Measurements from ENCODE around the gene ARHGAP10.

The ARHGAP10 gene

DNA sequence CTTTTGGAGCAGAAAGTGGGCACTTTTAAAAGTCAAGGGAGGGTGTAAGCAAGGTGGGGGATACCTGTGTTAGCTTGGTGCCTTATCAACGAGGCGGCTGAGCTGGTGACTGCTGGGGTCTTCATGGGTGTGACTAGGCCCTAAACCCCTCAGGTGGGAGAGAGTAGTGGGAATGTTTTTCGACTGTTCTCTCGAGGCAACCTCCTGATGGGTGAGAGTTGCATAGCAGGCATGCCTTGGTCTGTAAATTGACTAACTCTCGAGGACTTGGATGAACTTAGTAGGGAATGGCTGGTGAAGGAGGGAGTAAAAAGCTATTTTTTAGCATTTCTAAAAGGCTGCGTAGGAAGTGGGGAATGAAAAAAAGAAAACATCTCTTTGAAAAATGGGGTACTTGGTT lies 80.0 kb downstream of the ARHGAP10 start:
- H3K4me3 ChIP-seq (replicated peaks; ENCODE audit: low read depth, low read length), result no peak overlapping the region
- TF ChIP-seq, protein P1, sequence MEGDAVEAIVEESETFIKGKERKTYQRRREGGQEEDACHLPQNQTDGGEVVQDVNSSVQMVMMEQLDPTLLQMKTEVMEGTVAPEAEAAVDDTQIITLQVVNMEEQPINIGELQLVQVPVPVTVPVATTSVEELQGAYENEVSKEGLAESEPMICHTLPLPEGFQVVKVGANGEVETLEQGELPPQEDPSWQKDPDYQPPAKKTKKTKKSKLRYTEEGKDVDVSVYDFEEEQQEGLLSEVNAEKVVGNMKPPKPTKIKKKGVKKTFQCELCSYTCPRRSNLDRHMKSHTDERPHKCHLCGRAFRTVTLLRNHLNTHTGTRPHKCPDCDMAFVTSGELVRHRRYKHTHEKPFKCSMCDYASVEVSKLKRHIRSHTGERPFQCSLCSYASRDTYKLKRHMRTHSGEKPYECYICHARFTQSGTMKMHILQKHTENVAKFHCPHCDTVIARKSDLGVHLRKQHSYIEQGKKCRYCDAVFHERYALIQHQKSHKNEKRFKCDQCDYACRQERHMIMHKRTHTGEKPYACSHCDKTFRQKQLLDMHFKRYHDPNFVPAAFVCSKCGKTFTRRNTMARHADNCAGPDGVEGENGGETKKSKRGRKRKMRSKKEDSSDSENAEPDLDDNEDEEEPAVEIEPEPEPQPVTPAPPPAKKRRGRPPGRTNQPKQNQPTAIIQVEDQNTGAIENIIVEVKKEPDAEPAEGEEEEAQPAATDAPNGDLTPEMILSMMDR (IDR thresholded peaks at IDR 0.05; ENCODE audit: insufficient read depth, low read length, poor library complexity, severe bottlenecking), result no peak
- no peaks in the 10 kb centered on the region for H3K27me3 ChIP-seq (replicated peaks; ENCODE audit: control insufficient read depth, insufficient read depth, low read length)
- no peaks in the 10 kb centered on the region; the same call in 1 of the 2 replicates for H3K36me3 ChIP-seq (ENCODE audit: control insufficient read depth, insufficient read depth, low read length)
- no peak for DNase-seq (ENCODE audit: extremely low read depth, insufficient read length)

DNA sequence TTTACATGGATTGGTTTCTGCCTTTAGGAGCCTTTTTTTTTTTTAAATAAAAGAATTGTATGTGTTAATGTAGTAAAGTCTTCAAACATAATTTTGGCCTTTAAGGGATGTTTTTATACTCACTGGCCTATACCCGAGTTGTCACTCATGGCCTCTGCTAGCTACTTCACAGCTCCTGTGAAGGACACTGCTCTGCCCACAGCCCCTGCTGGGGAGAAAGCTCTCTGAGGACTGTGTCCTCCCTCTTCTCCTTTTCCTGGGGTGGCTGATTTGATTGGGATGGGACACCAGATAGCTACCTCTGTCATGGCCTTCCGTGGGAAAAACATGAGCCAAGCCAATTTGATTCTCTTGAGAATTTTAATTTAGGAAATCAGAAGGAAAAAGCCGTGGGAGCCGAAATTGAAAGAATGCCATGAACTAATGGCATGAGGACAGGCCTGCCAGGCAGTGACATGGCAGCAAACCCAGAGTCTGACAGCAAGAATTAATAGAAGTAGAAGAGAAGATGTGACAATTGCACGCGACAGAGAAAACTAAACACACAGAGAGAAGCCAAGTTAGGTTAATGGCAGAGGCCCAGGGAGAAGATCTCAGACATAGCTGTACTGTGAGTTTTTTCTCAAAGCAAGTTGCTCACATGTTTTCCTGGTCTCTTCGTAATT lies 81.4 kb downstream of the ARHGAP10 start:
- Histone ChIP-seq H3K4me3 (replicated peaks; ENCODE audit: low read depth, low read length) (no peak overlapping the region), H3K27me3 (replicated peaks; ENCODE audit: control insufficient read depth, insufficient read depth, low read length) (no peaks in the 10 kb centered on the region), H3K36me3 (ENCODE audit: control insufficient read depth, insufficient read depth, low read length) (no peaks in the 10 kb centered on the region; the same call in 1 of the 2 replicates)
- TF ChIP-seq, protein P1 (IDR thresholded peaks at IDR 0.05; ENCODE audit: insufficient read depth, low read length, poor library complexity, severe bottlenecking), result no peak
- no peak for DNase-seq (ENCODE audit: extremely low read depth, insufficient read length)

DNA sequence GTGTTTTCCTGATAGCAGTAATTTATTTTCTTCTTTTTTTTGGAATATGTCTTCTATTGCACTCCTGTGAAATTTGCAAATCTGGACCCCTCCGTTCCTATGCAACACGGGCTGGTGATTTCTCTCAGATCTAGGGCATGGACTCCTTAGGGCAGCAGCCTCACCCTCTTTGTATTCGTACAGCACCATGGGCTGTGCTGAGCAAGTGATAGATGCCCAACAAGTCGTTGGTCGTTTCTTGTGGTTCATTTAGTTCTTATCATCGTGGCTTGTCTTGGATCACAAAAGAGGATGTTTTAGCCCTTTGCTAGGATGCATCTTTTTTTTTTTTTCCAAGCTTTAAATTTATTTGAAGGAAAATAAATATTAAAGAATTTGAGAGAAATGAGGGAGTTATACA lies 82.1 kb downstream of the ARHGAP10 start:
- TF ChIP-seq, protein P1 (IDR thresholded peaks at IDR 0.05; ENCODE audit: insufficient read depth, low read length, poor library complexity, severe bottlenecking), result no peak
- no peak overlapping the region for H3K4me3 ChIP-seq (replicated peaks; ENCODE audit: low read depth, low read length)
- H3K27me3 ChIP-seq (replicated peaks; ENCODE audit: control insufficient read depth, insufficient read depth, low read length), result no peaks in the 10 kb centered on the region
- H3K36me3 ChIP-seq (ENCODE audit: control insufficient read depth, insufficient read depth, low read length), result no peaks in the 10 kb centered on the region; the same call in 1 of the 2 replicates
- no peak for DNase-seq (ENCODE audit: extremely low read depth, insufficient read length)

DNA sequence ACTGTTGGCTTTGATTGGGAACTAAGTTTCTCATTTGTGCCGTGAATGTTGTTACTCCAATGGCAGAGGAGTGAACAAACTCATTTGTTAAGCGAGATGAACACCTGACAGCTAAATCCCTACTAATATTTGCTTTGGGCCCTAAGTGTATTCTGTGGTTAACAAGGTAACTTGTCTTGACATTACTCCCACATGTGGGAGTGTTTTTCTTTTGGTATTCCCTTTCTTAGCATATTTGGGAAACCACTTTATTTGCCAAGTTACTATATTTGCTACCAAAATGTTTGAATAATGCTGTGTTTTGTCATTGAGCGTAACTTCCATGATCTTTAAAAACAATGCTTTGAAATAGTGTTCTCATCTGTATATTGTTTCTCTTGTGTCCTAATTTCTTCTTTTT lies 82.5 kb downstream of the ARHGAP10 start:
- TF ChIP-seq, protein P1 (IDR thresholded peaks at IDR 0.05; ENCODE audit: insufficient read depth, low read length, poor library complexity, severe bottlenecking), result no peak

DNA sequence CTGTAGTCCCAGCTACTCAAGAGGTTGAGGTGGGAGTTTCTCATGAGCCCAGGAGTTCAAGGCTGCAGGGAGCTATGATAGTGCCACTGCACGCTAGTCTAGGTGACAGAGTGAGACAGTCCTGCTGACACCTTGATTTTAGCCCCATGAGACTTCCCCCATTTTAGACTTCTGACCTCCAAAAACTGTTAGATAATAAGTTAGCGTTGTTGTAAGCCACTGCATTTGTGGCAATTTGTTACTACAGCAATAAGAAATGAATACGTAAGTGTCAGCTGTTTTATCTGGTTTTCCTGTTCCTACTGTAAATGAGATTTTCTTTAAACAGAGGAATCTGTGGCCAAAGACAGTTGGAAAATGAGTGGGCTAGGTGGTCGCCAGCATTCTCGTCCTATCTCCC lies 83.9 kb downstream of the ARHGAP10 start:
- TF ChIP-seq, protein P1 (IDR thresholded peaks at IDR 0.05; ENCODE audit: insufficient read depth, low read length, poor library complexity, severe bottlenecking), result no peak
- DNase-seq (ENCODE audit: extremely low read depth, insufficient read length), result no peak
- Histone ChIP-seq H3K4me3 (replicated peaks; ENCODE audit: low read depth, low read length) (no peak overlapping the region), H3K36me3 (ENCODE audit: control insufficient read depth, insufficient read depth, low read length) (no peaks in the 10 kb centered on the region), H3K27me3 (replicated peaks; ENCODE audit: control insufficient read depth, insufficient read depth, low read length) (no peaks in the 10 kb centered on the region)

More for the DNA sequence above, 82.5 kb downstream of the ARHGAP10 start:
- Histone ChIP-seq H3K36me3 (ENCODE audit: control insufficient read depth, insufficient read depth, low read length) (no peaks in the 10 kb centered on the region; the same call in 1 of the 2 replicates), H3K4me3 (replicated peaks; ENCODE audit: low read depth, low read length) (no peak overlapping the region), H3K27me3 (replicated peaks; ENCODE audit: control insufficient read depth, insufficient read depth, low read length) (no peaks in the 10 kb centered on the region)
- no peak for DNase-seq (ENCODE audit: extremely low read depth, insufficient read length)
